ENCODE measurements around the gene CENPA.
"Not testable (repeated sequence)": the region's sequence is repeated elsewhere in the genome, so short reads cannot be mapped to it uniquely, and the experiment has no call there.

CENPA gene

DNA sequence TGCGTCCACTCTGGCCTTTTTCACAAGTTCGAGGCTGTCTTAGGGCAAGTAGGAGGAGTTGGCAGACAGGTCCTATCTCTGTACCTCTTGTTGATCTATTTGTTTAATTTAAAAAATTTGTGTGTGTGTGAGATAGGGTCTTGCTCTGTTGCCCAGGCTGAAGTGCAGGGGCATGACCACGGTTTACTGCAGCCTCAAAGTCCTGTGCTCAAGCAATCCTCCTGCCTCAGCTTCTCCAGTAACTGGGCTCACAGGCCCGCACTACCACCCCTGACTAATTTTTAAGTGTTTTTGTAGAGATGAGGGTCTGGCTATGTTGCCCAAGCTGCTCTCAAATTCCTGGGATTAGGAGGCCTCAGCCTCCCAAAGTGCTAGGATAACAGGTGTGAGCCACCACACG is 26.0 kb upstream of the CENPA start:
- in situ Hi-C loops (cut with MboI; ENCODE audit: low sequenced_read_pairs, unreplicated experiment) = no loop called here
- no peak for DNase-seq (ENCODE audit: low spot score)
- TF ChIP-seq, protein P1, sequence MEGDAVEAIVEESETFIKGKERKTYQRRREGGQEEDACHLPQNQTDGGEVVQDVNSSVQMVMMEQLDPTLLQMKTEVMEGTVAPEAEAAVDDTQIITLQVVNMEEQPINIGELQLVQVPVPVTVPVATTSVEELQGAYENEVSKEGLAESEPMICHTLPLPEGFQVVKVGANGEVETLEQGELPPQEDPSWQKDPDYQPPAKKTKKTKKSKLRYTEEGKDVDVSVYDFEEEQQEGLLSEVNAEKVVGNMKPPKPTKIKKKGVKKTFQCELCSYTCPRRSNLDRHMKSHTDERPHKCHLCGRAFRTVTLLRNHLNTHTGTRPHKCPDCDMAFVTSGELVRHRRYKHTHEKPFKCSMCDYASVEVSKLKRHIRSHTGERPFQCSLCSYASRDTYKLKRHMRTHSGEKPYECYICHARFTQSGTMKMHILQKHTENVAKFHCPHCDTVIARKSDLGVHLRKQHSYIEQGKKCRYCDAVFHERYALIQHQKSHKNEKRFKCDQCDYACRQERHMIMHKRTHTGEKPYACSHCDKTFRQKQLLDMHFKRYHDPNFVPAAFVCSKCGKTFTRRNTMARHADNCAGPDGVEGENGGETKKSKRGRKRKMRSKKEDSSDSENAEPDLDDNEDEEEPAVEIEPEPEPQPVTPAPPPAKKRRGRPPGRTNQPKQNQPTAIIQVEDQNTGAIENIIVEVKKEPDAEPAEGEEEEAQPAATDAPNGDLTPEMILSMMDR (IDR thresholded peaks at IDR 0.05; ENCODE audit: borderline replicate concordance, control extremely low read depth, extremely low read depth, insufficient read depth, missing control alignments) = no peak

GRCh38 chr2:26760991-26761390 is 24.9 kb upstream of the CENPA start:
- in situ Hi-C loops (cut with MboI; ENCODE audit: low sequenced_read_pairs, unreplicated experiment) = not testable (repeated sequence)

DNA sequence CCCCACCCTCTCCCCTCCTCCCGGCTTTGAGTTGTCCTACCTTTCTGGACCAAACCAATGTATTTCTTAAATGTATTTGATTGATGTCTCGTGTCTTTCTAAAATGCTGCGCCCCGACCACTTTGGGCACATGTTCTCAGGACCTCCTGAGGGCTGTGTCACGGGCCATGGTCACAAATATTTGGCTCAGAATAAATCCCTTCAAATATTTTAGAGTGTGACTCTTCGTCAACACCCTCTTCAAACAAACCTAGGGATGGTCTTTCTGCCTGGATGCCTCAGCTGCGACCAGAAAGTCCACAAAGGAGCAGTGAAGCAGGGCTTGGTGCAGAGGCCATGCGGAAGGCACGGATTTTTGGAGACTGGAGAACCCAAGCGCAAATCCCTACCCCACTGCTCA is 22.8 kb upstream of the CENPA start:
- DNase-seq (ENCODE audit: low spot score) = no peak
- TF ChIP-seq, protein P1 (IDR thresholded peaks at IDR 0.05; ENCODE audit: borderline replicate concordance, control extremely low read depth, extremely low read depth, insufficient read depth, missing control alignments) = no peak
- in situ Hi-C loops (cut with MboI; ENCODE audit: low sequenced_read_pairs, unreplicated experiment) = no loop called here

More at GRCh38 chr2:26760991-26761390, 24.9 kb upstream of the CENPA start:
- DNase-seq (ENCODE audit: low spot score) = not testable (repeated sequence)

GRCh38 chr2:26764078-26764887 is 21.6 kb upstream of the CENPA start, which contains the start of gene SLC35F6:
TSS of gene SLC35F6 (plus strand) at chr2:26764284. CDS start at chr2:26764350, 66 bp downstream.
- in situ Hi-C loops (cut with MboI; ENCODE audit: low sequenced_read_pairs, unreplicated experiment) = no loop called here
- peak; percentile 96 for DNase-seq (ENCODE audit: low spot score)
- TF ChIP-seq, protein P1 (IDR thresholded peaks at IDR 0.05; ENCODE audit: borderline replicate concordance, control extremely low read depth, extremely low read depth, insufficient read depth, missing control alignments) = no peak

DNA sequence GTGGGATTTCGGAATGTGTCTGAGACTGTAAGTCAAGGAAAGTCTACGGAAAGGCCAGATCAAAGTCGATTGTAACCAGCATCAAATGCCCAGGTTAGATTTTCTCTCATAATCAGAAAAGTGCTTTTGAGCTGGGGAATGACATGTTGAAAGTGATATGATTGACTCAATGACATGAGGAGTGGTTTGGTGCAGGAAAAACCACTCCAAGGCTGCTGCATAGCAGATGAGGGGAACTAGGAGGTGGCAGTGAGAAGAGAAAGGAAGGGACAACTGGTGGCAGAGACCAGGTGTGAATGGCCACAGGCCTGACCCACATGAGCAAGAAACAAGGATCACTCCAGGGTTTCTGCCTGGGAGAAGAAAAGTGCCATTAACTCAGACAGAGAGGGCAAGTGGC is 20.9 kb upstream of the CENPA start:
- TF ChIP-seq, protein P1 (IDR thresholded peaks at IDR 0.05; ENCODE audit: borderline replicate concordance, control extremely low read depth, extremely low read depth, insufficient read depth, missing control alignments) = no peak
- in situ Hi-C loops (cut with MboI; ENCODE audit: low sequenced_read_pairs, unreplicated experiment) = no loop called here
- no peak for DNase-seq (ENCODE audit: low spot score)

DNA sequence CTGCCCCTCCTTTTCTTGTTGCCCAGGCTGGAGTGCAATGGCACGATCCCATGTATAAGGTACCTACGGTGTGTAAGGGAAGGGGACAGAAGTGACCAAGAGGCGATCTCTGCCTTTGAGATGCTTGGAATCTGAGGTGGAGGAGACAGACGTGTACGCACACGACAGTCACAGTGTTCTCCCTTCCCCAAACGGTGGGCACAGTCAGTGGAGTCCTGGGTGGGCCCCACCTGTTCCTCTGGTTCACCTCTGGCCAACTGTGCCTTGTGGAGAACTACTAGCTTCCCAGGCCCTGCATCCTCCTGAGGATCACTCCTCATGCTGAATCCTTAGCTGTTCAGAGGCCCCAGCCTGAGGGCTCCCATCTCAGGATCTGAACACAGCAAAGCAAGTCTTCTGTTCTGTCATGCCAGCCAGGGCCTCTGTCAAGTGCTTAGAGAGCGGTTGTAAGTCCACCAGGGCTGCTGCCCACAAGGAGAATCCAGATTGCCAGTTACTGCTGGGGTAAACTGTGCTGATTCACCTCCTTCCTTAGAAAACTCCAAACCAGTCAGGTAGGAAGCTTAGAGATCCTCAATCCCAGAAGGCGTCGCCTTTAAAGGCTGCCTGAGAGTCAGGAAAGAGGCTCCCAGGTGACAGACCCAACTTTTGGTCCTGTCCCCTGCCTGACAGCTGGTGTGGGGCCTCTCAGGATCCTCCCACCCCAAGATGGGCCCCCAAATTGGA is 20.2 kb upstream of the CENPA start:
- in situ Hi-C loops (cut with MboI; ENCODE audit: low sequenced_read_pairs, unreplicated experiment) = no loop called here
- TF ChIP-seq, protein P1 (IDR thresholded peaks at IDR 0.05; ENCODE audit: borderline replicate concordance, control extremely low read depth, extremely low read depth, insufficient read depth, missing control alignments) = no peak
- no peak for DNase-seq (ENCODE audit: low spot score)

DNA sequence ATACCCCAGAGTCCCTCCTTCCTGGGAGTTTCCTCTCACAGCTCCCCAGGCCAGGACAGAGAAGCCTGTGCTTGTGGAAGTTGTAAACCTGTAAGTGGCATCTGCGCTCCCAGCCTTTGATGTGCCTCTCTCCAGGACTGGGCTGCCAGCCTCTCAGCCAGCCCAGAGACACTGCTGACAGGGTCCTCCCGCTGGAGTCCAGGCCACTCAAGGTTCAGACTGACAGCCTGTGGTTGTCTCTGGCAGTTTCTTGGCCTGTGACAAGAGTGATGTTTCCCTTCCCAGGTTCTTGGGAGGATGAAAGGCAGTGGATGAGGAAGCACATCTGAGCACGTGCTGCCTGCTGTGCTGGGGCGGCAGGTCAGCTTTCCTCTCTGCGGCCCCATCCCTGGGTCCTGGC is 18.7 kb upstream of the CENPA start:
- no peak for DNase-seq (ENCODE audit: low spot score)
- in situ Hi-C loops (cut with MboI; ENCODE audit: low sequenced_read_pairs, unreplicated experiment) = no loop called here
- TF ChIP-seq, protein P1 (IDR thresholded peaks at IDR 0.05; ENCODE audit: borderline replicate concordance, control extremely low read depth, extremely low read depth, insufficient read depth, missing control alignments) = no peak

Data from GM13976 (cell line).